Measurements from ENCODE around the gene OTUD5.

The OTUD5 gene

DNA sequence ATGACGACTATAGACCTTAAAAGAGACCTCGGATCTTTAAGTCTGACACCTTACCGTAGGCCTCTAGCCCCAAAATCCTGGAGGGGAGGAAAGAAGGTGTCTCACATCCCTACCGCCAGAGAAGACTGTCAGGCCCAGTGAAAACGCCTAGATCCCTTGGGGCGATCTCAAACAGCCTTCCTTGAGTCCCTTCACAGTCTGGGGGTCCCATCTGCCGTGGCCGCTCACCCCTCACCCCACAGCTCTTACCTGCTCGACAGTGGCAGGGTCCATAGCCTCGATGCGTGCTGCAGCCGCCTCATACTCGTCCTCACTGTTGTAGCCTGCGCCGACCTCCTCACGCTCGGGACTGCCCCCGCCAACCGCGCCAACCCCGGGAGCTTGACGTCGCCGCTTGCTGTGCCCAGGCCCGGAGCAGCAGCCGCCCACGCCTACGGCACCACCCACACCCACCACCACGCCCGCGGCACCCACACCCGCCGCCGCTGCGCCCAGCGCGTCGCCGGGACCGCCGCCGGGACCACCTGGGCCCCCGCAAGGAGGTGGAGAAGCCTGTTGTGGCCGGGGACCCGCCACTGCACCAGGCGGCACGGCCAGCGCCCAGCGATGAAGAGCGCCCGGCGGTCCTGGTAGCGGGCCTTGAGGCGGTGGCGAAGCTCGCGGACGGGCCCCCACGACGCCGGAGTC lies 536 bp downstream of the OTUD5 start:
- TF ChIP-seq, protein P1, sequence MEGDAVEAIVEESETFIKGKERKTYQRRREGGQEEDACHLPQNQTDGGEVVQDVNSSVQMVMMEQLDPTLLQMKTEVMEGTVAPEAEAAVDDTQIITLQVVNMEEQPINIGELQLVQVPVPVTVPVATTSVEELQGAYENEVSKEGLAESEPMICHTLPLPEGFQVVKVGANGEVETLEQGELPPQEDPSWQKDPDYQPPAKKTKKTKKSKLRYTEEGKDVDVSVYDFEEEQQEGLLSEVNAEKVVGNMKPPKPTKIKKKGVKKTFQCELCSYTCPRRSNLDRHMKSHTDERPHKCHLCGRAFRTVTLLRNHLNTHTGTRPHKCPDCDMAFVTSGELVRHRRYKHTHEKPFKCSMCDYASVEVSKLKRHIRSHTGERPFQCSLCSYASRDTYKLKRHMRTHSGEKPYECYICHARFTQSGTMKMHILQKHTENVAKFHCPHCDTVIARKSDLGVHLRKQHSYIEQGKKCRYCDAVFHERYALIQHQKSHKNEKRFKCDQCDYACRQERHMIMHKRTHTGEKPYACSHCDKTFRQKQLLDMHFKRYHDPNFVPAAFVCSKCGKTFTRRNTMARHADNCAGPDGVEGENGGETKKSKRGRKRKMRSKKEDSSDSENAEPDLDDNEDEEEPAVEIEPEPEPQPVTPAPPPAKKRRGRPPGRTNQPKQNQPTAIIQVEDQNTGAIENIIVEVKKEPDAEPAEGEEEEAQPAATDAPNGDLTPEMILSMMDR (IDR thresholded peaks at IDR 0.05; ENCODE audit: low read depth, low read length), result no peak
- Histone ChIP-seq H3K27me3 (ENCODE audit: insufficient read depth, low read depth, severe bottlenecking) (peaks cover 6% of the 10 kb centered on the region), H3K9me3 (ENCODE audit: severe bottlenecking) (peaks cover 5% of the 10 kb centered on the region), H3K36me3 (peaks cover 19% of the 10 kb centered on the region), H3K27ac (peak overlapping the region; percentile 93), H3K4me3 (ENCODE audit: low read depth, low read length) (peak overlapping the region; percentile 52)
- no peak for DNase-seq

DNA sequence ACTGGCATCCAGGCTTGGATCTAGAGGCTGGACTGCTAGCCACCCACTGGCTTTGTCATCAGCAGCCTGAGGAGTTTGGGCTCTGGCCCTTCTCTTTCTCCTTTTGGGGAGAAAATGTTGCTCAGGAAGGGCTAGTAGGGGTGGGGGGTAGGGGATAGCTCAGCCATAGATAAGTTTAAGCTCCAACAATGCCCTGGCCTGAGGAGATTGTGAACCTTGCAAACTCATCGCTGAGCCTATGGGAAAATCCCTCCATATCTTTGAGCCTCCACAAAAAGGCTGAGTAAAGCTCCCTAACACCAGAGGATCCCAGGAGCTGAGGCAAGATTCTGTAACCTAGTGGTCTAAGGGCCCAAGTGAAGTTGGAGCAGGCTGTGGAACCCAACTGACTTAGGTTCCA lies 8.8 kb downstream of the OTUD5 start:
- no peak overlapping the region for H3K4me3 ChIP-seq (ENCODE audit: low read depth, low read length)
- no peak for DNase-seq
- H3K9me3 ChIP-seq (ENCODE audit: severe bottlenecking), result no peaks in the 10 kb centered on the region
- TF ChIP-seq, protein P1 (IDR thresholded peaks at IDR 0.05; ENCODE audit: low read depth, low read length), result no peak
- no peaks in the 10 kb centered on the region; the same call in 1 of the 2 replicates for H3K36me3 ChIP-seq
- no peak overlapping the region for H3K27ac ChIP-seq
- peaks cover 3% of the 10 kb centered on the region for H3K27me3 ChIP-seq (ENCODE audit: insufficient read depth, low read depth, severe bottlenecking)

DNA sequence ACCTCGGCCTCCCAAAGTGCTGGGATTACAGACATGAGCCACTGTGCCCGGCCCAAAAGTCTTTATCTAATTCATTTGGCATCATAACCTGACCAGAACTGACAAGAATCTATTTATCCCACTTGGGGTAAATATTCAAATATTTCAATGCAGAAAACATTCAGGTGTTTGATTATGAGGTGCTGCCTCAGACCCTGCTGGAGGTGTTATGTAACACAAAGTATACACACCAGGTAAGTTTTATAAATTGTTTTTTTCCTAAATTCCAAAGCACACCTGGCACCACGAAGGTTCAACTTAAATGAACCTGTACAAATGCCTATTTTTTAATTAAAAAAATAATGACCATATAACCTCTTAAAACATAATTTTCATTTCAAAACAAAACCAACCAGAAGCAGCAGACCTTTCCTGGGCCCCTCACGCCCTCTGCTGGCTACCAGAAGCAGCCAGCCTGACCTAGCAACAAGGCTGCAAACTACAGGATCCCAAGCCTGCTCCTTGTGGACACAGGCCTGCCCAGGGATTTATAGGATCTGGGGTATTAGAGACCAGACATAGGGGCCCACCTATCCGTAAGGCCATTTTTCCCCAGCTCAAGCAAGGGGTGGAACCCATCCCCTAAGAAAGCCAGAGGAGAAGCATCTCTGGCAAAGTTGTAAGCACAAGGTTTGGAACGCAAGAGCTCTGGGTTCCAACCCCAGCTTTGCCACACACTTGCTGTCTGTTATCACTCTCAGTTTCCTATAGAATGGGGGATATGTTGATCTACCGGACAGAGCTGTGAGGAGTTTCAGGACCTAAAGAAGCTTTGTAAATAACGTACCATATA lies 11.7 kb downstream of the OTUD5 start:
- Histone ChIP-seq H3K9me3 (ENCODE audit: severe bottlenecking) (no peaks in the 10 kb centered on the region), H3K27ac (no peak overlapping the region), H3K36me3 (peaks cover 9% of the 10 kb centered on the region), H3K4me3 (ENCODE audit: low read depth, low read length) (no peak overlapping the region), H3K27me3 (ENCODE audit: insufficient read depth, low read depth, severe bottlenecking) (peaks cover 3% of the 10 kb centered on the region)
- DNase-seq, result peak; percentile 61
- TF ChIP-seq, protein P1 (IDR thresholded peaks at IDR 0.05; ENCODE audit: low read depth, low read length), result peak; percentile 82

DNA sequence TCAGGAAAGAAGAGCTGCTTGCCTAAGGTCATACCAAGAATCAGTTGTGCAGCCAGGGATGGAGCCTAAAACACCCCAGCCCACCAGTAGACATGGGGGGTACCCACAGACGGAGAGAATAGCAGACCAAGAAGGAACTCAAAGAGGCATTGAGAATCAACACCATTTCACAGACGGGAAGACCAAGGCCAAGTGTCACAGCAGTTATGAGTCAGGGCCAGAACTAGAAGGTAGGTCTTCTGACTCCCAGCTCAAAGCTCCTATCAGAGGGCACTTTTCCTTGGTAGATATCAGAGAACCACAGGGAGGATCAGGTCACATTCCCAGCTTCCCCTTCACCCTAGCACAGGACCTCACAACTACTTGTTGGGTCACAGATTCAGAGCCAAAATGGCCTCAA lies 14.5 kb downstream of the OTUD5 start:
- Histone ChIP-seq H3K27me3 (ENCODE audit: insufficient read depth, low read depth, severe bottlenecking) (peaks cover 3% of the 10 kb centered on the region), H3K4me3 (ENCODE audit: low read depth, low read length) (no peak overlapping the region), H3K36me3 (peaks cover 9% of the 10 kb centered on the region), H3K27ac (no peak overlapping the region), H3K9me3 (ENCODE audit: severe bottlenecking) (no peaks in the 10 kb centered on the region)
- no peak for DNase-seq
- TF ChIP-seq, protein P1 (IDR thresholded peaks at IDR 0.05; ENCODE audit: low read depth, low read length), result no peak

DNA sequence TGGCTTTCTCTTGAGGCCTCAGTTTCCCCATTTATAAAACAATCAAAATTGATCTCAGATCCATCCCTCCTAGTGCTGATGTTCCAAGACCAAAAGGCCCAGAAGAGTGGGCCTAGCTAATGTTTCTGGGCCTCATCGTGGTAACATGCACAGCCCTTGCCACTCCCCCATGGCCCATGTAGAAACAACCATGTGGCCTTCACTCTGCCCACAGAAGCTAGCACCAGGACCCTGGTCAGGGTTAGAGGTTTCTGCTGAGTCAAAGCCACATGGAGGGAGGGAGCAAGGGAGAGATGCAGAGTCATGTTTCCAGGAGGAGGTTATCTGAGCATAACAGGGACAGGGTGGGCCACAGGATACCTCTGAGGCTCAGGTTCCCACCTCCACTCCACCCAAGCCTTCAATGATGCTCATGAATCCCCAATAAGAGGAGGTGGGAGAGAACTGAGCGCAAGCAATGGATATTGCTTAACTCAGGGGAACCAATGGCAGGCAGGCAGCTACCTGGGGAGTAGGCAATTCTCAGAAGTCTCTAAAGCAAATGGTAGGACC lies 16.9 kb downstream of the OTUD5 start:
- TF ChIP-seq, protein P1 (IDR thresholded peaks at IDR 0.05; ENCODE audit: low read depth, low read length), result no peak
- no peak overlapping the region for H3K27ac ChIP-seq
- H3K27me3 ChIP-seq (ENCODE audit: insufficient read depth, low read depth, severe bottlenecking), result peaks cover 1% of the 10 kb centered on the region
- H3K9me3 ChIP-seq (ENCODE audit: severe bottlenecking), result no peaks in the 10 kb centered on the region
- peaks cover 12% of the 10 kb centered on the region for H3K36me3 ChIP-seq
- DNase-seq, result no peak
- no peak overlapping the region for H3K4me3 ChIP-seq (ENCODE audit: low read depth, low read length)

All from WERI-Rb-1 (cell line).